HL-60 (cell line): ENCODE measurements around the gene MAD1L1.

ENCODE experiments used
- DNase-seq, 2 experiments: peaks; one replicate each; pipeline ENCODE4 v3.0.0-alpha.2; 2010 to 2020; ENCODE audit warnings: low read depth in 1 of 2, low spot score in 1 of 2
- H3K27ac ChIP-seq: fragments of 250-450 bp; sonication (Bioruptor Pico); replicated peaks from 2 replicates; pipeline ENCODE4 v1.5.1; 2020; ENCODE audit warnings: mild to moderate bottlenecking, moderate library complexity
- H3K27me3 ChIP-seq: fragments of 250-450 bp; sonication (Bioruptor Pico); 2 replicates; pipeline ENCODE4 v1.5.1; 2021; ENCODE audit warnings: mild to moderate bottlenecking, moderate library complexity; ENCODE audit not compliant: insufficient read depth, poor library complexity, severe bottlenecking
- H3K4me3 ChIP-seq: replicated peaks from 2 replicates; pipeline ENCODE4 v1.5.1; 2011; ENCODE audit warnings: mild to moderate bottlenecking, control low read depth, low read length; ENCODE audit not compliant: insufficient read depth
- GABPA ChIP-seq: IDR thresholded peaks from 2 replicates; pipeline ENCODE4 v1.6.1; 2012; ENCODE audit warnings: low read depth
- POLR2AphosphoS5 ChIP-seq: IDR thresholded peaks from 2 replicates; pipeline ENCODE4 v1.6.1; 2012; ENCODE audit warnings: low read depth
- SPI1 ChIP-seq: IDR thresholded peaks from 2 replicates; pipeline ENCODE4 v1.6.1; 2012; ENCODE audit warnings: low read depth, mild to moderate bottlenecking, borderline replicate concordance
- TF ChIP-seq, protein P1 (sequence below): IDR thresholded peaks from one replicate; pipeline ENCODE4 v1.5.1; 2011; ENCODE audit warnings: low read length, control low read depth, inconsistent platforms; ENCODE audit not compliant: insufficient read depth
- TF ChIP-seq, protein P2 (sequence below): IDR thresholded peaks from 2 replicates; pipeline ENCODE4 v1.6.1; 2012; ENCODE audit warnings: low read depth; ENCODE audit not compliant: insufficient replicate concordance

The MAD1L1 gene

DNA sequence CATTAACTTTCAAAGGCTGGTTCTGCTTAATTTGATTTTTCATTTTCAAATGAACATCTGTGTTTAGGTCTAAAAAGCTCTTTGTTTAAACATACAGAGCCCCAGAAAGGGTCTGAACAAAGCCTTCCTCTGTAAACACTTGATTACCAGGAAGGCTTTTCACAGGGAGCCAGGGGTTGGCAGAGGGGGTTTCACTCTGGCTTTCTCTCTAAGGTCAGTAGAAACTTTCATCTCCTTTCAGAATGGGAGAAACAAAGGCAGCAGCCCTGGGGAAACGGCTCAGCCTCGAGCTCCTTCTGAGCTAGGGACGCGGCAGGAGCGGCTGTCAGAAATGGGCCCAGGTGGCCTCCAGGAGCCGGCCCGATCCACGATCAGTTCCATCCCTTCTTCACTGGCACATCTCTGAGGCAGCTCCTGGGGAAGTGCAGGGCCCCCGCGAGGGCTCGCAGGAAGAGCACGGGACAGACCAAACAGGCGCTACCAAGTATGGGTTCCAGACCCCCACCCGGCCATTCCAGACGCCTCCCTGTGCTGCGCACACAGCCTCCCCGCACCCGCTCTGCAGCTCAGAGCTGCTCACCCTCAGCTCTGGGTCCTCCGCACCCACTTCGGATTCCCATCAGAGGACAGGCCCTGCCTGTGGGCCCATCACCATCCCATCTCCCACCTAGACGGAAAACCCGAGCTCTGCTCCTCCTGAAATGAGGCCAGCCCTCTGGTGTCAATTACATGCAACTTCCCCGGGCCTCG is 124.1 kb downstream of the MAD1L1 start:
- DNase-seq: no peak
- no peak overlapping the region for H3K27ac ChIP-seq
- no peak overlapping the region for H3K4me3 ChIP-seq
- no peaks in the 10 kb centered on the region for H3K27me3 ChIP-seq
- TF ChIP-seq SPI1: no peak
- TF ChIP-seq, protein P1, sequence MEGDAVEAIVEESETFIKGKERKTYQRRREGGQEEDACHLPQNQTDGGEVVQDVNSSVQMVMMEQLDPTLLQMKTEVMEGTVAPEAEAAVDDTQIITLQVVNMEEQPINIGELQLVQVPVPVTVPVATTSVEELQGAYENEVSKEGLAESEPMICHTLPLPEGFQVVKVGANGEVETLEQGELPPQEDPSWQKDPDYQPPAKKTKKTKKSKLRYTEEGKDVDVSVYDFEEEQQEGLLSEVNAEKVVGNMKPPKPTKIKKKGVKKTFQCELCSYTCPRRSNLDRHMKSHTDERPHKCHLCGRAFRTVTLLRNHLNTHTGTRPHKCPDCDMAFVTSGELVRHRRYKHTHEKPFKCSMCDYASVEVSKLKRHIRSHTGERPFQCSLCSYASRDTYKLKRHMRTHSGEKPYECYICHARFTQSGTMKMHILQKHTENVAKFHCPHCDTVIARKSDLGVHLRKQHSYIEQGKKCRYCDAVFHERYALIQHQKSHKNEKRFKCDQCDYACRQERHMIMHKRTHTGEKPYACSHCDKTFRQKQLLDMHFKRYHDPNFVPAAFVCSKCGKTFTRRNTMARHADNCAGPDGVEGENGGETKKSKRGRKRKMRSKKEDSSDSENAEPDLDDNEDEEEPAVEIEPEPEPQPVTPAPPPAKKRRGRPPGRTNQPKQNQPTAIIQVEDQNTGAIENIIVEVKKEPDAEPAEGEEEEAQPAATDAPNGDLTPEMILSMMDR: no peak
- no peak for TF ChIP-seq GABPA
- TF ChIP-seq, protein P2, sequence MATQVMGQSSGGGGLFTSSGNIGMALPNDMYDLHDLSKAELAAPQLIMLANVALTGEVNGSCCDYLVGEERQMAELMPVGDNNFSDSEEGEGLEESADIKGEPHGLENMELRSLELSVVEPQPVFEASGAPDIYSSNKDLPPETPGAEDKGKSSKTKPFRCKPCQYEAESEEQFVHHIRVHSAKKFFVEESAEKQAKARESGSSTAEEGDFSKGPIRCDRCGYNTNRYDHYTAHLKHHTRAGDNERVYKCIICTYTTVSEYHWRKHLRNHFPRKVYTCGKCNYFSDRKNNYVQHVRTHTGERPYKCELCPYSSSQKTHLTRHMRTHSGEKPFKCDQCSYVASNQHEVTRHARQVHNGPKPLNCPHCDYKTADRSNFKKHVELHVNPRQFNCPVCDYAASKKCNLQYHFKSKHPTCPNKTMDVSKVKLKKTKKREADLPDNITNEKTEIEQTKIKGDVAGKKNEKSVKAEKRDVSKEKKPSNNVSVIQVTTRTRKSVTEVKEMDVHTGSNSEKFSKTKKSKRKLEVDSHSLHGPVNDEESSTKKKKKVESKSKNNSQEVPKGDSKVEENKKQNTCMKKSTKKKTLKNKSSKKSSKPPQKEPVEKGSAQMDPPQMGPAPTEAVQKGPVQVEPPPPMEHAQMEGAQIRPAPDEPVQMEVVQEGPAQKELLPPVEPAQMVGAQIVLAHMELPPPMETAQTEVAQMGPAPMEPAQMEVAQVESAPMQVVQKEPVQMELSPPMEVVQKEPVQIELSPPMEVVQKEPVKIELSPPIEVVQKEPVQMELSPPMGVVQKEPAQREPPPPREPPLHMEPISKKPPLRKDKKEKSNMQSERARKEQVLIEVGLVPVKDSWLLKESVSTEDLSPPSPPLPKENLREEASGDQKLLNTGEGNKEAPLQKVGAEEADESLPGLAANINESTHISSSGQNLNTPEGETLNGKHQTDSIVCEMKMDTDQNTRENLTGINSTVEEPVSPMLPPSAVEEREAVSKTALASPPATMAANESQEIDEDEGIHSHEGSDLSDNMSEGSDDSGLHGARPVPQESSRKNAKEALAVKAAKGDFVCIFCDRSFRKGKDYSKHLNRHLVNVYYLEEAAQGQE: no peak
- TF ChIP-seq POLR2AphosphoS5: no peak

DNA sequence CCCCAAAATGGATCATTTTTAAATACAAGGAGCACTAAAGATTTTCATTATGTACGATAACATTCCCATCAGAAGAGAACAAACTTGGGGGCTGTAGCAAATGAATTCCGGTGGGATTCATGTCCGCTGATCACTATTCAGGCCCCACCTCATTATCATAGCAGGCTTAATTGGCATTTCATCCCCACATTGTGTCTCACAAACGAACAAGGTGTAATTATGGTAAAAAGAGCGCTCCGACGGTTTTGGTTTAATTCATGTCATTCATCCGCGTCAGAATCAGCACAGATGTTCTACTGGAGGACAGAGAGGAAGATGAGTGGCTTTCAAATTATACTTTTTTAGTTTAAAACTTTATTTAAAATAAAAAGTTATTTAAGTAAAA is 124.7 kb downstream of the MAD1L1 start:
- Histone ChIP-seq H3K27me3 (no peaks in the 10 kb centered on the region), H3K4me3 (no peak overlapping the region)
- TF ChIP-seq POLR2AphosphoS5 (no peak), SPI1 (no peak)
- TF ChIP-seq, protein P1: no peak

DNA sequence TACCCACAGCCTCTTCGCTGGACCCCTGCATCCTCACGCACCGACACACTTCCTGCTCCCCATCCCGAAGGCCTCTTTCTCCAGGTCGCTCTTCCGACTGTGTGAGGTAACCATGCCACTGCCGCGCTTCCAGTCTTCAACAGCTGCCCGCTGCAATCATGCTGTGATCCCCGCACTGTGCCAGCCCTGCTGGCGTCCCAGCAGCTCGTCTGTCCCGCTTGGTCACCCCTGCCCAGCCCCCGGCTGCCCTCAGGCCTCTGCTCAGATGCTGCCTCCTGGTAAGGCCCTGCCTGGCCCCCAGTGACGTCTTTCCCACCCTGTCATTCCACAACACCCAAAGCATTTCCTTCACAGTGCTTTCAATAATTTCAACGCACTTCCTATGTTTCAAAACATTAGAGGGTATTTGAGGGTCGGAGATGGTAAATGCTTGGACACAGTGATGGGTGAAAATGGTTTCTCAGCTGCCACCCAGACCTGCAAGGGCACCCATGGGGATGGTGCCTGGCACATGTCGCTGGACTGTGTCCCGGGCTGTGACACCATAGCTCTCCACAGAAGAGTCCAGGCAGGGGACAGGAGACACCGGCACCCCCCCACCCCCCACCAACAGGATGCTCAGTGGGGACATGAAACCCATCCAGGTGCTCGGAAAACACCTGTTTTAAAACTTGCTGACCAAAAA is 125.2 kb downstream of the MAD1L1 start:
- TF ChIP-seq, protein P1: no peak
- TF ChIP-seq, protein P2: no peak
- TF ChIP-seq POLR2AphosphoS5: no peak
- TF ChIP-seq SPI1: no peak
- TF ChIP-seq GABPA: no peak
- H3K27me3 ChIP-seq: no peaks in the 10 kb centered on the region
- no peak for DNase-seq
- H3K27ac ChIP-seq: no peak overlapping the region
- no peak overlapping the region for H3K4me3 ChIP-seq

More for the DNA sequence above, 124.7 kb downstream of the MAD1L1 start:
- H3K27ac ChIP-seq: no peak overlapping the region
- no peak for DNase-seq
